Fibroblast of pulmonary artery (primary cell): Measurements from ENCODE around the gene TRAP1.

Source experiments
- DNase-seq: peaks from one replicate; pipeline ENCODE4 v3.0.0-alpha.2; 2010; ENCODE audit warnings: low read depth
- H3K4me3 ChIP-seq: replicated peaks from 2 replicates; pipeline ENCODE4 v1.5.1; 2011; ENCODE audit warnings: low read depth, mild to moderate bottlenecking, control low read depth, low read length, moderate library complexity
- CTCF ChIP-seq: IDR thresholded peaks from 2 replicates; pipeline ENCODE4 v1.5.1; 2011; ENCODE audit warnings: mild to moderate bottlenecking, control low read depth, low read length, inconsistent platforms; ENCODE audit errors: missing control alignments

The TRAP1 gene

GRCh38 chr16:3643095-3643730, 74.1 kb downstream of the TRAP1 start:
- H3K4me3 ChIP-seq = no peak overlapping the region
- no peak for DNase-seq

GRCh38 chr16:3642397-3643094, 74.8 kb downstream of the TRAP1 start:
- DNase-seq = peak; percentile 53
- H3K4me3 ChIP-seq = no peak overlapping the region

More at GRCh38 chr16:3643095-3643730, 74.1 kb downstream of the TRAP1 start:
- TF ChIP-seq CTCF = no peak

GRCh38 chr16:3641801-3642396, 75.4 kb downstream of the TRAP1 start:
- H3K4me3 ChIP-seq = no peak overlapping the region
- DNase-seq = no peak
- no peak for TF ChIP-seq CTCF

More at GRCh38 chr16:3642397-3643094, 74.8 kb downstream of the TRAP1 start:
- TF ChIP-seq CTCF = no peak

DNA sequence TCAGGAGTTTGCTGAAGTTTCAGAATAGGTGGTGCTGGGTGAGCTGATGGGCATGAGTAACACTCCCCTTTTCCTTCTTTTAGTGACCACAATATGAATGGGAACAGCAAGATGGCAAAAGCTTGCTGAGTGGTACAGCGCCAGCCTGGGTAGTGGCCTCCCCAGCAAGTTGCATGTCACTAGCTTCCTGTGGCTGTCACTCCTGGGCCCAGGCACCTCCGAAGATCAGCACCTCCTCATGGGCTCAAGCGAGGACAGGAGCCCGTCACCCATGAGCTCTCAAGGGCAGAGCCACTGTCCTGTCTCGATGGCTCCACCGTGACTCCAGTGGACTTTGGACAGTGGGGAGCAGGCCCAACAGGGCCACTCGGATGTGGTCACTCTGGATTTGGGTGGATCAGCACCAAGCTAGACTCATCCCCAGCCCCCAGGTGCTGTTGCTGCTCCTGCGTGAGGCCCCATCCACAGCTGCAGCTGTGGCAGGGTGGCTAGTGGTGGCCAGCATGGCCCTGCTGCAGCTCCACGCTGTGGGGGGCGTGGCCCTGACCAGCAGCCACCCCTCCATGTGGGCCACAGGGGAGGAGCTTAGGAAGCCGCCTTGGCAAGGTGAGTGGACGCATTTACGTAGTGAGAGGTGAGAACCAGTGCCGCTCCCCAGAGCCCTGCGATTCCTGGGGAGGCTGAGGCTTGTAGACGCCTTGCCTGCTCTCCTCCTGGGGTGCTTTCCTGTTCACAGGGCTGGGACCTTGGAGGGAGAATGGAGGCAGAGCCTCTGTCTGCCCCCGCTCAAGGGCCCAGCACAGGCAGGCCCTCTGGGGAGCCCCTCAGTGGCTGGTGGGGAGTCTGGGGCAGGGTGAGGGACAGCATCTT, 76.5 kb downstream of the TRAP1 start:
- DNase-seq = no peak
- H3K4me3 ChIP-seq = no peak overlapping the region
- no peak for TF ChIP-seq CTCF

GRCh38 chr16:3640207-3640606, 77.1 kb downstream of the TRAP1 start:
- TF ChIP-seq CTCF = no peak
- DNase-seq = no peak
- no peak overlapping the region for H3K4me3 ChIP-seq

DNA sequence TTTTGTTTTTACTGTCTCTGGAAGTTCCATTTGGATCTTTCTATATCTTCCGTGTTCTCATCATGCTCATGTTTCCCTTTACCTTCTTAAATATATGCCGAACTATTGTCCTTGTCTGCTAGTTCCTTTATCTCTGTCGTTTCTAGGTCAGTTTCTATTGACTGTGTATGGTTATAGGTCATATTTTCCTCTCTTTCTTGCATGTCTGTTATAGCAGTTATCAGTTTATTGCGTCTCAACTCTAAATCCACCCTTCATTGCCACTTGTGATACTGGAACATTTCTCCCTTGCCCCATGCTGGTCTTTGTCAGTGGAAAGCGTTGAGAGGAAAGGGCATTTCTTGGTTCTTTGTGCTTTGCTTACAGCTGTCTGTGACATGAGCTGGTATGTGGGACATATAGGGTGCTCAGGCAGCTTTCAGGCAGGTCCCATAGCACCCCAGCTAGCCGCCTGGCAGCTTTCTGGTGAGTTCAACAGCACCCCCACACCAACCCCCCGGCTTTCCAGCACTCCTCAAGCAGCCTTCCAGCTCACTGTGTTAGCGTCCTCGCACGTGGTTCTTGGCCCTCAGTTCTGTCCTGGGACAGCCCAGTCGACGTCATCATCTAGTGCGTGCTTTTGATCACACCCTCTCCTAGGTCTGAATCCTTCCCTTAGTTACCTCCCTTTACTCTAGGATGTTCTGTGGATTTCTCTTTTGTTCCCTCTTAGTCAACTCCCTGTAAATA, 78.2 kb downstream of the TRAP1 start:
- TF ChIP-seq CTCF = no peak
- DNase-seq = no peak
- H3K4me3 ChIP-seq = no peak overlapping the region
